ENCODE results near the gene ZNF610. TPM values are rescaled to one million over a fixed set of nuclear protein-coding genes. Genes with fewer than 3 reads are reported as not detected.

Gene ZNF610
- total RNA-seq, 4 donors from 2014 or later = 0.61 to 0.71 TPM; not detected in 2

DNA sequence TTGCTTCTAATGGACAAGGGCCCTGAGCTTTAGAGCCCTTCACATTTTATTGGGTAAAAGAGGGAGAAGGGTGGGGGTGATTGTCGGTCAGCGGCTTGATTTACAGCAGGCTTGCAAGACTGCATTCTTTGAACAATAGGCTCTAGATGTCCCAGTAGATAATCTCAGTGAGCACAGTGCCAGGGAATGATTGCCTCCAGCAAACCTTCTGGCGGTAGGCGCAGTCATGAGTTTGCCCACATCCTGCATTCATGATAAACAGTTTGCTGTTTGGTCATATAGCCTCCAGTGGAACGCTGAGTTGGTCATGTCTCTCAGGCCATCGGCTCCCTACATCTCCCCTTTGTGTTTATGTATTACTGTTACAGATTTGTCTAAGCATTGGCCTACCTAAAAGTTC lies 74.2 kb downstream of the ZNF610 start:
- ATAC-seq = no peak
- Histone ChIP-seq H3K9me3 (peaks cover 4 to 44% (median 14%) of the 10 kb centered on the region in 3 donors), H3K36me3 (peaks cover 24 to 100% of the 10 kb centered on the region in 2 donors), H3K27me3 (no peaks in the 10 kb centered on the region), H3K4me3 (no peak overlapping the region), H3K4me1 (no peaks in the 10 kb centered on the region), H3K27ac (no peak overlapping the region)
- DNase-seq = no peak
- intact Hi-C loops (cut with DNase I; ENCODE audit: low total_unique reads) (no loop called here), in situ Hi-C loops (cut with MboI; ENCODE audit: low sequenced_read_pairs in 4 of 4) (no loop called here)
- no peak for TF ChIP-seq POLR2A (IDR thresholded peaks at IDR 0.05)
- TF ChIP-seq, protein P1, sequence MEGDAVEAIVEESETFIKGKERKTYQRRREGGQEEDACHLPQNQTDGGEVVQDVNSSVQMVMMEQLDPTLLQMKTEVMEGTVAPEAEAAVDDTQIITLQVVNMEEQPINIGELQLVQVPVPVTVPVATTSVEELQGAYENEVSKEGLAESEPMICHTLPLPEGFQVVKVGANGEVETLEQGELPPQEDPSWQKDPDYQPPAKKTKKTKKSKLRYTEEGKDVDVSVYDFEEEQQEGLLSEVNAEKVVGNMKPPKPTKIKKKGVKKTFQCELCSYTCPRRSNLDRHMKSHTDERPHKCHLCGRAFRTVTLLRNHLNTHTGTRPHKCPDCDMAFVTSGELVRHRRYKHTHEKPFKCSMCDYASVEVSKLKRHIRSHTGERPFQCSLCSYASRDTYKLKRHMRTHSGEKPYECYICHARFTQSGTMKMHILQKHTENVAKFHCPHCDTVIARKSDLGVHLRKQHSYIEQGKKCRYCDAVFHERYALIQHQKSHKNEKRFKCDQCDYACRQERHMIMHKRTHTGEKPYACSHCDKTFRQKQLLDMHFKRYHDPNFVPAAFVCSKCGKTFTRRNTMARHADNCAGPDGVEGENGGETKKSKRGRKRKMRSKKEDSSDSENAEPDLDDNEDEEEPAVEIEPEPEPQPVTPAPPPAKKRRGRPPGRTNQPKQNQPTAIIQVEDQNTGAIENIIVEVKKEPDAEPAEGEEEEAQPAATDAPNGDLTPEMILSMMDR (IDR thresholded peaks at IDR 0.05 in 4 of 5, conservative IDR thresholded peaks at IDR 0.05 in 1 of 5) = no peak

DNA sequence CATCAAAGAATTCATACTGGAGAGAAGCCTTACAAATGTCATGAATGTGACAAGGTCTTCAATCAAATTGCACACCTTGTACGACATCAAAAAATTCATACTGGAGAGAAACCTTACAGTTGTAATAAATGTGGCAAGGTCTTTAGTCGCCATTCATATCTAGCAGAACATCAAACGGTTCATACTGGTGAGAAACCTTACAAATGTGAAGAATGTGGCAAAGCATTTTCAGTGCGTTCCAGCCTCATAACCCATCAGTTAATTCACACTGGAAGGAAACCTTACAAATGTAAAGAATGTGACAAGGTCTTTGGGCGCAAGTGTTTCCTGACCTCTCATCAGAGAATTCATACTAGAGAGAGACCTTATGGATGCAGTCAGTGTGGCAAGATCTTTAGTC lies 79.7 kb downstream of the ZNF610 start:
- Histone ChIP-seq H3K4me1 (no peaks in the 10 kb centered on the region), H3K27me3 (no peaks in the 10 kb centered on the region), H3K36me3 (peaks cover 3 to 49% of the 10 kb centered on the region in 2 donors), H3K9me3 (peaks cover 9 to 60% (median 16%) of the 10 kb centered on the region in 3 donors), H3K27ac (no peak overlapping the region), H3K4me3 (no peak overlapping the region)
- intact Hi-C loops (cut with DNase I; ENCODE audit: low total_unique reads) = no loop called here
- in situ Hi-C loops (cut with MboI; ENCODE audit: low sequenced_read_pairs in 4 of 4) = no loop called here
- TF ChIP-seq POLR2A (IDR thresholded peaks at IDR 0.05) = no peak
- TF ChIP-seq, protein P1 (IDR thresholded peaks at IDR 0.05 in 4 of 5, conservative IDR thresholded peaks at IDR 0.05 in 1 of 5) = no peak
- ATAC-seq (no peak), DNase-seq (no peak)

Other genes starting within 250 kb of the ZNF610 start
- 1 to 10 TPM; 2.1 to 3.1 (median 2.3) TPM for gene ZNF841, start 240.5 kb upstream of the ZNF610 start, total RNA-seq
- gene ZNF616, start 196.3 kb upstream of the ZNF610 start, total RNA-seq = 1 to 10 TPM; 1.1 to 5.3 (median 2.4) TPM
- gene ZNF836, start 164.6 kb upstream of the ZNF610 start, total RNA-seq = 1 to 10 TPM; 1.2 to 4.9 (median 2.3) TPM
- 100 to 1,000 TPM; 263 to 302 (median 290) TPM for gene PPP2R1A, start 146.2 kb upstream of the ZNF610 start, total RNA-seq
- 10 to 100 TPM in 1 of 4 donors, 1 to 10 TPM in 3; 6.6 to 11.6 (median 7.7) TPM for gene ZNF766, start 66.7 kb upstream of the ZNF610 start, total RNA-seq
- gene ZNF480, start 39.1 kb upstream of the ZNF610 start, total RNA-seq = 1 to 10 TPM; 3.8 to 7.4 (median 6.0) TPM
- 10 to 100 TPM in 1 of 4 donors, 1 to 10 TPM in 3; 6.1 to 12.7 (median 7.9) TPM for gene ZNF880, start 33.7 kb downstream of the ZNF610 start, total RNA-seq
- gene ZNF528, start 61.6 kb downstream of the ZNF610 start, total RNA-seq = 10 to 100 TPM in 1 of 4 donors, 1 to 10 TPM in 3; 2.9 to 11.2 (median 5.5) TPM
- gene ZNF534, start 92.9 kb downstream of the ZNF610 start, total RNA-seq = under 1 TPM in 2 of 4 donors, not detected in 2; 0.12 to 0.18 TPM
- gene ZNF578, start 117.3 kb downstream of the ZNF610 start, total RNA-seq = under 1 TPM in 3 of 4 donors, not detected in 1; 0.20 to 0.63 (median 0.33) TPM
- gene ZNF808, start 191.4 kb downstream of the ZNF610 start, total RNA-seq = 10 to 100 TPM in 1 of 4 donors, 1 to 10 TPM in 3; 3.4 to 12.9 (median 7.9) TPM
- 1 to 10 TPM; 4.0 to 6.2 (median 4.8) TPM for gene ZNF701, start 234.0 kb downstream of the ZNF610 start, total RNA-seq